ENCODE data around the gene DNASE2.

DNASE2 gene

GRCh38 chr19:12872941-12873890 is 8.0 kb downstream of the DNASE2 start:
- TF ChIP-seq TAF1 (IDR thresholded peaks at IDR 0.05; ENCODE audit: borderline replicate concordance, insufficient read depth, low read length), result no peak
- TF ChIP-seq FOXP2 (optimal IDR thresholded peaks at IDR 0.05; ENCODE audit: borderline replicate concordance, extremely low read depth, extremely low read length, insufficient read depth), result no peak
- no peak for TF ChIP-seq REST (IDR thresholded peaks at IDR 0.05; ENCODE audit: insufficient read depth in 1 of 2, low read depth in 2 of 2, low read length in 2 of 2)
- TF ChIP-seq POLR2AphosphoS5 (IDR thresholded peaks at IDR 0.05; ENCODE audit: low read depth, low read length), result no peak
- no peak for TF ChIP-seq SIN3A (IDR thresholded peaks at IDR 0.05; ENCODE audit: borderline replicate concordance, insufficient read depth, low read length)

GRCh38 chr19:12872255-12872654 is 9.0 kb downstream of the DNASE2 start:
- TF ChIP-seq FOXP2 (optimal IDR thresholded peaks at IDR 0.05; ENCODE audit: borderline replicate concordance, extremely low read depth, extremely low read length, insufficient read depth) (no peak), TAF1 (IDR thresholded peaks at IDR 0.05; ENCODE audit: borderline replicate concordance, insufficient read depth, low read length) (no peak), SIN3A (IDR thresholded peaks at IDR 0.05; ENCODE audit: borderline replicate concordance, insufficient read depth, low read length) (no peak), REST (IDR thresholded peaks at IDR 0.05; ENCODE audit: insufficient read depth in 1 of 2, low read depth in 2 of 2, low read length in 2 of 2) (no peak), POLR2AphosphoS5 (IDR thresholded peaks at IDR 0.05; ENCODE audit: low read depth, low read length) (no peak)

GRCh38 chr19:12871681-12872080 is 9.6 kb downstream of the DNASE2 start:
- no peak for TF ChIP-seq REST (IDR thresholded peaks at IDR 0.05; ENCODE audit: insufficient read depth in 1 of 2, low read depth in 2 of 2, low read length in 2 of 2)
- TF ChIP-seq TAF1 (IDR thresholded peaks at IDR 0.05; ENCODE audit: borderline replicate concordance, insufficient read depth, low read length), result no peak
- TF ChIP-seq POLR2AphosphoS5 (IDR thresholded peaks at IDR 0.05; ENCODE audit: low read depth, low read length), result no peak
- TF ChIP-seq FOXP2 (optimal IDR thresholded peaks at IDR 0.05; ENCODE audit: borderline replicate concordance, extremely low read depth, extremely low read length, insufficient read depth), result no peak
- TF ChIP-seq SIN3A (IDR thresholded peaks at IDR 0.05; ENCODE audit: borderline replicate concordance, insufficient read depth, low read length), result no peak

GRCh38 chr19:12868540-12869112 is 12.6 kb downstream of the DNASE2 start:
- no peak for TF ChIP-seq POLR2AphosphoS5 (IDR thresholded peaks at IDR 0.05; ENCODE audit: low read depth, low read length)

GRCh38 chr19:12867120-12868099 is 13.8 kb downstream of the DNASE2 start:
- no peak for TF ChIP-seq REST (IDR thresholded peaks at IDR 0.05; ENCODE audit: insufficient read depth in 1 of 2, low read depth in 2 of 2, low read length in 2 of 2)
- TF ChIP-seq TAF1 (IDR thresholded peaks at IDR 0.05; ENCODE audit: borderline replicate concordance, insufficient read depth, low read length), result no peak
- no peak for TF ChIP-seq FOXP2 (optimal IDR thresholded peaks at IDR 0.05; ENCODE audit: borderline replicate concordance, extremely low read depth, extremely low read length, insufficient read depth)
- TF ChIP-seq POLR2AphosphoS5 (IDR thresholded peaks at IDR 0.05; ENCODE audit: low read depth, low read length), result no peak
- no peak for TF ChIP-seq SIN3A (IDR thresholded peaks at IDR 0.05; ENCODE audit: borderline replicate concordance, insufficient read depth, low read length)

Measured in PFSK-1 (cell line).